ENCODE measurements around the gene LAMTOR3. TPM values are rescaled to one million over a fixed set of nuclear protein-coding genes. Genes with fewer than 3 reads are reported as not detected.

LAMTOR3 gene
- polyA plus RNA-seq, 1 experiment, result 17.6 TPM

DNA sequence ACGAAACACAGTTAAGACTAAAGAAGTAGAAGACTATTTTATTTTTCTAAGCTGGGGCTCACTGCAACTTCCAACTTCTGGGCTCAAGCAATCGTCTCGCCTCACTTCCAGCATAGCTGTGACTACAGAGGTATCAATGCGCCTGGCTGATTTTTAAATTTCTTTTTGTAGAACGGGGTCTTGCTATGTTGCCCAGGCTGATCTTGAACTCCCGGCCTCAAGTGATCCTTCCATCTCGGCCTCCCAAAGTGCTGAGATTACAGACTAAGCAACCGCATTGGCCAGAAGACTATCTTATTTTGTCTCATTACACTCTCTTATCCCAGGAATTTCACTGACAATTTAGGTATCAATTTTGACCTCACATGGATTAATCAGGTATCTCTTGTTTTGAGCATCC is 1.2 kb downstream of the LAMTOR3 start:
- POLR2A ChIA-PET, result no interaction called here

DNA sequence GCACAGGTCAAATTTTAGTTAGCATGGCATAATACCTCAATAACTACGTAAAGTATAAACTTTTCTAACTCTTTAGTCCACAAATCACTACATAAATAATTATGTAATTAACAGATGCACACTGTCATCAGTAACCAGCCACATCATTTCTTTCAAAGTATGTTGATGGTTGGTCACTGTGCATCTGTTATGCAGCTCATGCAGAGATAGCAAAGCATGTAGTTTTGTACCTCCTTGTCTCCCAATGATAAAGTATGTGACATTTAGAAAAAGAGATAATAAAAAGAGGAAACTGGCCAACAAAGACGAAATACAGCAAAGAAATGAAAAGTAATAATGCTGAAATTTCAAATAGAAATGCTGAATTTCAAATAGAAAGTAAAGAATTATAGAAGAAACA is 2.9 kb downstream of the LAMTOR3 start:
- H3K4me3 ChIP-seq (ENCODE audit: low read depth, low read length), result no peak overlapping the region
- ChIA-PET CTCF (no interaction called here), POLR2A (no interaction called here)
- H3K36me3 ChIP-seq (ENCODE audit: control insufficient read depth, insufficient read depth, low read length), result no peaks in the 10 kb centered on the region
- H3K27me3 ChIP-seq (ENCODE audit: control insufficient read depth, insufficient read depth, low read length), result no peaks in the 10 kb centered on the region
- no peak for DNase-seq (ENCODE audit: low read depth)
- TF ChIP-seq, protein P1, sequence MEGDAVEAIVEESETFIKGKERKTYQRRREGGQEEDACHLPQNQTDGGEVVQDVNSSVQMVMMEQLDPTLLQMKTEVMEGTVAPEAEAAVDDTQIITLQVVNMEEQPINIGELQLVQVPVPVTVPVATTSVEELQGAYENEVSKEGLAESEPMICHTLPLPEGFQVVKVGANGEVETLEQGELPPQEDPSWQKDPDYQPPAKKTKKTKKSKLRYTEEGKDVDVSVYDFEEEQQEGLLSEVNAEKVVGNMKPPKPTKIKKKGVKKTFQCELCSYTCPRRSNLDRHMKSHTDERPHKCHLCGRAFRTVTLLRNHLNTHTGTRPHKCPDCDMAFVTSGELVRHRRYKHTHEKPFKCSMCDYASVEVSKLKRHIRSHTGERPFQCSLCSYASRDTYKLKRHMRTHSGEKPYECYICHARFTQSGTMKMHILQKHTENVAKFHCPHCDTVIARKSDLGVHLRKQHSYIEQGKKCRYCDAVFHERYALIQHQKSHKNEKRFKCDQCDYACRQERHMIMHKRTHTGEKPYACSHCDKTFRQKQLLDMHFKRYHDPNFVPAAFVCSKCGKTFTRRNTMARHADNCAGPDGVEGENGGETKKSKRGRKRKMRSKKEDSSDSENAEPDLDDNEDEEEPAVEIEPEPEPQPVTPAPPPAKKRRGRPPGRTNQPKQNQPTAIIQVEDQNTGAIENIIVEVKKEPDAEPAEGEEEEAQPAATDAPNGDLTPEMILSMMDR (IDR thresholded peaks at IDR 0.05; ENCODE audit: insufficient read depth, low read depth, low read length), result no peak

More for the DNA sequence above, 1.2 kb downstream of the LAMTOR3 start:
- Histone ChIP-seq H3K36me3 (ENCODE audit: control insufficient read depth, insufficient read depth, low read length) (no peaks in the 10 kb centered on the region), H3K27me3 (ENCODE audit: control insufficient read depth, insufficient read depth, low read length) (no peaks in the 10 kb centered on the region), H3K4me3 (ENCODE audit: low read depth, low read length) (peak overlapping the region; percentile 87)
- DNase-seq (ENCODE audit: low read depth), result no peak
- CTCF ChIA-PET, result no interaction called here
- TF ChIP-seq, protein P1 (IDR thresholded peaks at IDR 0.05; ENCODE audit: insufficient read depth, low read depth, low read length), result no peak

DNA sequence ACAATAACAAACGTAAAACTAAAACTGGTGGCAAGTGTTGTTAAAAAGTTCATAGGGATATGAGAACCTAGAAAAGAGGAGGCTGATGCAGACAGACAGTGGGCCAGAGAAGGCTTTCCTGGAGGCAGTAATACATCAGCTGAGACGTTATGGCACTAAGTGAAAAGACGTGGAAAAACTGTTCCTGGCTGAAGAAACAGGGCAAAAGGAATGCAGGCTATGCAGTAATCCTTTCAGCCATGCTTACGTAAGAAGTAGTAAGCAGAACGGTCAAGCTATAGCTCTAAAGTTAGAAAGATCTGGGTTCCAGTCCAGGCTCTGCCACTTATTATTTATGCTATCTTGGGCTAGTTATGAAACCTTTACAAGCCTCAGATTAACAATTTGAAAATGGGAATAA is 6.4 kb downstream of the LAMTOR3 start:
- Histone ChIP-seq H3K4me3 (ENCODE audit: low read depth, low read length) (no peak overlapping the region), H3K27me3 (ENCODE audit: control insufficient read depth, insufficient read depth, low read length) (no peaks in the 10 kb centered on the region), H3K36me3 (ENCODE audit: control insufficient read depth, insufficient read depth, low read length) (no peaks in the 10 kb centered on the region)
- TF ChIP-seq, protein P1 (IDR thresholded peaks at IDR 0.05; ENCODE audit: insufficient read depth, low read depth, low read length), result no peak
- CTCF ChIA-PET, result no interaction called here
- no peak for DNase-seq (ENCODE audit: low read depth)
- POLR2A ChIA-PET, result no interaction called here

DNA sequence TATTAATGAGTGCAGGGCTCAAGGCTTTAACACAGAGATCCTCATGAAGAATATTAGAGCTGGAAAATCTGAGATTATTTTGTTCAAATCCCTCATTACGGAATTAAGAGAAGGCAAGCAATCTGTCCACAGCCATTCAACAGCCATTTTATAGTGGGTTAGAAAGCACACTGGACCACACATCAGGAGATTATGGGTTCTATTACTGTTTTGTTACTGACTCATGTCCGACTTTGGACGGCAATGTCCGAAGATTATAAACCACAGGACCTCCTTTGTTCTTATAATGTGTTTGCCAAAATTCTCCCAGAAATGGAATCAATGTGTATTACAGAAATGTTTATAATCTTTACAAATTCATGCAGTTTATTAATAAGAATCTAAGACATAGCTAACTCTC is 8.1 kb downstream of the LAMTOR3 start:
- Histone ChIP-seq H3K4me3 (ENCODE audit: low read depth, low read length) (no peak overlapping the region), H3K36me3 (ENCODE audit: control insufficient read depth, insufficient read depth, low read length) (no peaks in the 10 kb centered on the region), H3K27me3 (ENCODE audit: control insufficient read depth, insufficient read depth, low read length) (no peaks in the 10 kb centered on the region)
- POLR2A ChIA-PET, result no interaction called here
- DNase-seq (ENCODE audit: low read depth), result no peak
- TF ChIP-seq, protein P1 (IDR thresholded peaks at IDR 0.05; ENCODE audit: insufficient read depth, low read depth, low read length), result no peak
- CTCF ChIA-PET, result interaction anchor here (0.7 to 1.3 kb wide), 2 partner anchors 63 to 75 kb away, joined by 3 read pairs; no protein-coding TSS in a partner anchor

DNA sequence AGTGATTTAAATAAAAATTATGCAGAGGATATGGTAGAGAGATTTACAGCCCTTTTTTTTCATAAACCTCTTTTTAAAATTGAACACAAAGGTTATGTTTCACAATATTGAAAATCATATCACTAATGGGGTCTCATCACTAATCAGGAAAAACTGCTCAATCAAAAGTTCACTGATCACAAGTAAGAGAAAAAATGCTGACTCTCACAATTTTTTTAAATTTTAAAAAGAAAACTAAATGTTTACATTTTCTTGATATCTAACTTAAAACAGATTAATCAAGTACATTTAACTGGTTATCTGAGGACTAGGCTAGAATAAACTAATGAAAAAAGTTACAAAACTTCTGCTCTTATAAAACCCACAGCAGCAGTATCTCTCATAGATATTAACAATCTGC is 8.5 kb downstream of the LAMTOR3 start:
- POLR2A ChIA-PET, result no interaction called here
- TF ChIP-seq, protein P1 (IDR thresholded peaks at IDR 0.05; ENCODE audit: insufficient read depth, low read depth, low read length), result no peak
- DNase-seq (ENCODE audit: low read depth), result no peak
- Histone ChIP-seq H3K36me3 (ENCODE audit: control insufficient read depth, insufficient read depth, low read length) (peaks cover under 1% of the 10 kb centered on the region; the same call in 1 of the 2 replicates), H3K4me3 (ENCODE audit: low read depth, low read length) (no peak overlapping the region), H3K27me3 (ENCODE audit: control insufficient read depth, insufficient read depth, low read length) (no peaks in the 10 kb centered on the region)
- CTCF ChIA-PET, result interaction anchor here (0.7 to 1.3 kb wide), 3 partner anchors 63 to 127 kb away, joined by 3 read pairs; no protein-coding TSS in a partner anchor

All from BJ (cell line).